Measurements from ENCODE around the gene TWIST2.

GRCh38 chr2:238912916-238913875, 65.3 kb downstream of the TWIST2 start:
- TF ChIP-seq CTCF (IDR thresholded peaks at IDR 0.05) (no peak), POLR2A (IDR thresholded peaks at IDR 0.05) (no peak)
